GM12865 (cell line): ENCODE measurements around the gene SIX4.
"Not testable (repeated sequence)": the region's sequence is repeated elsewhere in the genome, so short reads cannot be mapped to it uniquely, and the experiment has no call there.

Experiments
- DNase-seq: peaks from one replicate; pipeline ENCODE4 v3.0.0; 2010; ENCODE audit warnings: low read depth
- H3K4me3 ChIP-seq: 2 replicates; pipeline ENCODE4 v1.5.1; 2011; ENCODE audit warnings: mild to moderate bottlenecking, low read depth, low read length, control low read depth
- TF ChIP-seq, protein P1 (sequence below): IDR thresholded peaks from 2 replicates; pipeline ENCODE4 v1.5.1; 2011; ENCODE audit warnings: low read length, control low read depth, low read depth, inconsistent platforms; ENCODE audit not compliant: insufficient read depth; ENCODE audit errors: missing control alignments

The SIX4 gene

DNA sequence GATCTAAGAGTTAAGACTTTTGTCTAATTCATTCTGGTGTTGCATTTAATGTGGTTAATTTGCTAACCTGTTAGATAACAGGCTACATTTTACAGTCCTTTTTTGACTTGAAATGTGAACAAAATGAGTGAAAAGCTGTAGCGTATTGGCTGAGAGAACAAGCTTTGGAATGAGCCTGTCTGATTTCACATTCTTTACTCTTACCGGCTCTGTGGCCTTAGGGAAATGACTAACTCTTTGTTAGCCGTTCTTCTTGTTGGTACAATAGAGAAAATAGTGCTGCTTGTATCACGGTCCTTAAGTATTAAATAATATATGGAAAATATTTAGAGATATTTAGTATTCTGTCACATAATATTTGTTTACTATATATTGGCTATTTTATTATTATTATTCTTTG lies 12.3 kb upstream of the SIX4 start:
- no peak for DNase-seq
- TF ChIP-seq, protein P1, sequence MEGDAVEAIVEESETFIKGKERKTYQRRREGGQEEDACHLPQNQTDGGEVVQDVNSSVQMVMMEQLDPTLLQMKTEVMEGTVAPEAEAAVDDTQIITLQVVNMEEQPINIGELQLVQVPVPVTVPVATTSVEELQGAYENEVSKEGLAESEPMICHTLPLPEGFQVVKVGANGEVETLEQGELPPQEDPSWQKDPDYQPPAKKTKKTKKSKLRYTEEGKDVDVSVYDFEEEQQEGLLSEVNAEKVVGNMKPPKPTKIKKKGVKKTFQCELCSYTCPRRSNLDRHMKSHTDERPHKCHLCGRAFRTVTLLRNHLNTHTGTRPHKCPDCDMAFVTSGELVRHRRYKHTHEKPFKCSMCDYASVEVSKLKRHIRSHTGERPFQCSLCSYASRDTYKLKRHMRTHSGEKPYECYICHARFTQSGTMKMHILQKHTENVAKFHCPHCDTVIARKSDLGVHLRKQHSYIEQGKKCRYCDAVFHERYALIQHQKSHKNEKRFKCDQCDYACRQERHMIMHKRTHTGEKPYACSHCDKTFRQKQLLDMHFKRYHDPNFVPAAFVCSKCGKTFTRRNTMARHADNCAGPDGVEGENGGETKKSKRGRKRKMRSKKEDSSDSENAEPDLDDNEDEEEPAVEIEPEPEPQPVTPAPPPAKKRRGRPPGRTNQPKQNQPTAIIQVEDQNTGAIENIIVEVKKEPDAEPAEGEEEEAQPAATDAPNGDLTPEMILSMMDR, result no peak
- no peak overlapping the region for H3K4me3 ChIP-seq

DNA sequence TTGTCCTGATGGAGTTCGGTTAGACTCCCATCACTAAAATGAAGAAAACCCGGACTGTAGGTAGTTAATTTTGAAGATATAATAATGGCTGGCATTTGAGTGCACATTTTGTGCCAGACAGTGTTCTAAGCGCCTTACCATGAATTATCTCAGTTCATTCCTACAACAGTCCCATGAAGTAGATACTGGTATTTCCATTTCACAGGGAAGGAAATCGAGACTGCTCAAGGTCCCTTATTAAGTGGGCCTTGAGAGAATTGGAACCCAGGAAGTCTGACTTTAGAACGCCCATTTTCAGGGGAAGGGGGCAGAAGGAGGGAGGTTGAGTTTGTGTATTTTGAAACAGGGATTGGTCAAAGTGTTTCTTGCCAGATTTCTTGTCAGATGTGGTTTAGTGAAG lies 11.3 kb upstream of the SIX4 start:
- H3K4me3 ChIP-seq, result peak overlapping the region; percentile 65
- DNase-seq, result peak; percentile 8
- TF ChIP-seq, protein P1, result no peak

DNA sequence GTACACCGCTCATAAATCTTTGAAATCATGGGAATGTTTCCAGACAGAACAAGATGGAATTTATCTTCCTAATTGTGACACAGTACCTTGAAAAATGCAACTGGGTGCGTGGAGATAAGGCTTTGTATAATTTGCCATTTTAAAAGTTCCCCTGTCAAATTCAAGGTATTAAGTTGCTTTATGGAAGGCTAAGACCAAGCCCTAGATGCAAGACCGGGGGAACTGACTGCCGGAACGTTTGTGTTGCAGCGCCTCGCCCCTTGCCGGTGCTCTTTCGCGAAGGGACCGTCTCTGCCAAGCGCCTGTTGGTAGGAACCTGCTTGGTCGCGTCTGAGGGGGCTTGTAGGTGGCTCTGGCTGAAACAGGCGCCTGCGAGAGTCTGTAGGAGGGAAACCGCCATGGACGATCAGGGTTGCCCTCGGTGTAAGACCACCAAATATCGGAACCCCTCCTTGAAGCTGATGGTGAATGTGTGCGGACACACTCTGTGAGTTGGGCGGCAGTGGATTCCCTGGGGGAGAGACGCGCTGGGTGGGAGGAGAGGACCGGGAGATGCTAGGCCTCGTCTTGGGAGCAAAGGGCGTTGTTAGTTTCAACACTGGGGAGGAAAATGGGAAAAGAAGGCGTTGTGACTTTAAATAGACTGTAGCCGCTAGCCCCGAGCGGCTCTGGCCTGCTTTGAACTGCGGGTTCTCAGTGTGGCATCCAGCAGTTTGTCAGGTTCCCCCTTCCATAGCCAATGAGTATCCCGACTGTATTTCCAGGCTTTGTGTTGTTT lies 10.5 kb upstream of the SIX4 start, which contains the start of gene MNAT1:
Gene MNAT1, plus strand, starts transcription at position 297 of the 778 bp plus-strand sequence. Its CDS starts 102 bp downstream, at position 399.
- TF ChIP-seq, protein P1, result no peak
- DNase-seq, result peak; percentile 92
- H3K4me3 ChIP-seq, result peak within 1 kb of the TSS; percentile 65

DNA sequence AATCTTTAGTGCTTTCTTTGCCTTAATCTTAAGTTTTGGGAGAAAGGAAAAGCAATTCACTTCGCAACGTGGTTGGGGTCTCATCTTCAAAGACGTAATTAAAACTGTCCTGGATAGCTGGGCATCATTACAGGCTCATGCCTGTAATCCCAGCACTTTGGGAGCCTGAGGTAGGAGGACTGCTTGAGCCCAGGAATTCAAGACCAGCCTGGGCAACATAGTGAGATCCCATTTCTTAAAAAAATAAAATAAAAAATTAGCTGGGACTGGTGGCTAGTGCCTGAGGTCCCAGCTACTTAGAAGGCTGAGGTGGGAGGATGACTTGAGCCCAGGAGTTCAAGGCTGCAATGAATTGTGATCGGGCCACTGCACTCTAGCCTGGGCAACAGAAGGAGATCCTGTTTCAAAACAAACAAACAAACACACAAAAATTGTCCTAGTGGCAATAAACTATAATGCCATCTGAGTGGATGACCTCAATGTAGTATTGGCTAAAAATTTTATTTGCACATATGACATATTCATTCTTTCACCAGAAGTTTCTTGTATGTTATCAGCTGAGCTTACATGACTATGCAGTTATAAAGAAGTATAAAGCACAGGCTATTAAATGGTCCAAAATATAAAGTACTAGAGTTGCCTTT lies 8.8 kb upstream of the SIX4 start:
- no peak for DNase-seq
- H3K4me3 ChIP-seq, result no peak overlapping the region
- TF ChIP-seq, protein P1, result no peak

DNA sequence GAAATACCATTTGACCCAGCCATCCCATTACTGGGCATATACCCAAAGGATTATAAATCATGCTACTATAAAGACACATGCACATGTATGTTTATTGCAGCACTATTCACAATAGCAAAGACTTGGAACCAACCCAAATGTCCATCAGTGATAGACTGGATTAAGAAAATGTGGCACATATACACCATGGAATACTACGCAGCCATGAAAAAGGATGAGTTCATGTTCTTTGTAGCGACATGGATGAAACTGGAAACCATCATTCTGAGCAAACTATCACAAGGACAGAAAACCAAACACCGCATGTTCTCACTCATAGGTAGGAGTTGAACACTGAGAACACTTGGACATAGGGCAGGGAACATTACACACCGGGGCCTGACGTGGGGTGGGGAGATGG lies 7.1 kb upstream of the SIX4 start:
- DNase-seq, H3K4me3 ChIP-seq: not testable (repeated sequence)

DNA sequence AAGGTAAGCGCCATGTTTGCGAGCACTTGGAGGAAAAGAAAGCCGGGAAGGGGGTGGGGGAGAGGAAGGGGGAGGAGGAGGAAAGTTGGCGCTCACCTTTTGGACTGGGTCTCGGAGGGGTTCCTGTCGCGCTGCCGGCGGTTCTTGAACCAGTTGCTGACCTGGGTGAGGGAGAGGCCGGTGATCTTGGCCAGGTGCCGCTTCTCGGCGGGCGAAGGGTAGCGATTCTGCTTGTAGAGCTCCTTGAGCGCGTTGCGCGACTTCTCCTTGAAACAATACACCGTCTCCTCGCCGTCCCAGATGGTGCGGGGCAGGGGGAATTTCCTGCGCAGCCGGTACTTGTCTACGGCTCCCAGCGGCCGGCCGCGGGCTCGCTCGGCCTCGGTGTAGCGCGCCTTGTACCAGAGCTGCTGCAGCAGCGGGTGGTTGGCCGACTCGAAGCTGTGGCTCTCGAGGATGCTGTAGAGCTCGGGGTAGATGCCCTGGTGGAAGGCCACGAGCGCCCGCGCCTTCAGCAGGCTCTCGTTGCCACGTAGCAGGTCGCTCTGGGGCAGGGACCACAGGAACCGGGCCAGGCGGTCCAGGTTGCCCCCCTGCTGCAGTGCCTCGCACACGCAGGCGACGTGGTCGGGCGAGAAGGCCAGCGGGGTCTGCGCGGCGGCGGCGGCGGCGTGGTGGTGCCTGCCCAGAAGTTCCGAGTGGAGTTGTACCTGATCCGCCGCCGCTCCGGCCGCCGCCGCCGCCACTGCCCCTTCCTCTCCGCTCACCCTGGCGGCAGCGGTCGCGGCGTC lies 840 bp downstream of the SIX4 start:
- peak; percentile 49 for DNase-seq
- peak overlapping the region; percentile 72 for H3K4me3 ChIP-seq
- TF ChIP-seq, protein P1, result no peak
